OCI-LY1 (cell line): ENCODE results near the gene CPM.

Source experiments
- CTCF ChIP-seq: fragments of 200-600 bp; sonication (generic), shearing (Covaris generic); IDR thresholded peaks from 2 replicates; pipeline ENCODE4 v1.5.1; 2017; ENCODE audit warnings: mild to moderate bottlenecking, antibody characterized with exemption, low read length, moderate library complexity, mixed read lengths
- EZH2 ChIP-seq: fragments of 200-600 bp; sonication (generic), shearing (Covaris generic); IDR thresholded peaks from 2 replicates; pipeline ENCODE4 v1.8.0; 2017; ENCODE audit warnings: borderline replicate concordance, mixed run types, mild to moderate bottlenecking, antibody characterized with exemption, low read length, moderate library complexity, mixed read lengths

GRCh38 chr12:68967046-68967445 is 34.1 kb upstream of the CPM start:
- TF ChIP-seq CTCF (no peak), EZH2 (no peak)
